ENCODE results near the gene TSPAN4. TPM values are rescaled to one million over a fixed set of nuclear protein-coding genes. Genes with fewer than 3 reads are reported as not detected.

Gene TSPAN4
- total and polyA plus RNA-seq, 2 of the 13 experiments (the other 11 are each of a cell fraction or from before 2014, with no cell fraction given), result 31.7 to 68.3 TPM

- TF ChIP-seq STAT5B (CRISPR knock-in tag; IDR thresholded peaks at IDR 0.05), result no peak
- TF ChIP-seq ZNF605 (CRISPR knock-in tag; IDR thresholded peaks at IDR 0.05), result peak; percentile 36; the same call in 1 of the 2 replicates
- TF ChIP-seq ZNF761 (CRISPR knock-in tag; conservative IDR thresholded peaks at IDR 0.05), result no peak
- no peak for TF ChIP-seq ZNF615 (CRISPR knock-in tag; IDR thresholded peaks at IDR 0.05; ENCODE audit: borderline replicate concordance)
- TF ChIP-seq, protein P1, sequence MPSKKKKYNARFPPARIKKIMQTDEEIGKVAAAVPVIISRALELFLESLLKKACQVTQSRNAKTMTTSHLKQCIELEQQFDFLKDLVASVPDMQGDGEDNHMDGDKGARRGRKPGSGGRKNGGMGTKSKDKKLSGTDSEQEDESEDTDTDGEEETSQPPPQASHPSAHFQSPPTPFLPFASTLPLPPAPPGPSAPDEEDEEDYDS (CRISPR knock-in tag; IDR thresholded peaks at IDR 0.05), result no peak
- no peak for TF ChIP-seq PTBP1 (IDR thresholded peaks at IDR 0.05; ENCODE audit: low read depth, low read length, poor library complexity, severe bottlenecking)
- no peak for TF ChIP-seq ZNF121 (CRISPR knock-in tag; IDR thresholded peaks at IDR 0.05)
- no peak for TF ChIP-seq ZNF224 (CRISPR knock-in tag; IDR thresholded peaks at IDR 0.05)
- no peak for TF ChIP-seq HDAC1 (CRISPR knock-in tag; IDR thresholded peaks at IDR 0.05)
- TF ChIP-seq U2AF2 (IDR thresholded peaks at IDR 0.05; ENCODE audit: low read depth, low read length), result no peak
- TF ChIP-seq SP5 (CRISPR knock-in tag; IDR thresholded peaks at IDR 0.05; ENCODE audit: borderline replicate concordance, low read depth), result no peak
- 0 out of 2 replicates have a peak, but pooled peaks have one; percentile 10 for TF ChIP-seq TFDP2 (CRISPR knock-in tag; IDR thresholded peaks at IDR 0.05)
- no peak for TF ChIP-seq AKAP8 (CRISPR knock-in tag; IDR thresholded peaks at IDR 0.05)
- TF ChIP-seq, protein P2, sequence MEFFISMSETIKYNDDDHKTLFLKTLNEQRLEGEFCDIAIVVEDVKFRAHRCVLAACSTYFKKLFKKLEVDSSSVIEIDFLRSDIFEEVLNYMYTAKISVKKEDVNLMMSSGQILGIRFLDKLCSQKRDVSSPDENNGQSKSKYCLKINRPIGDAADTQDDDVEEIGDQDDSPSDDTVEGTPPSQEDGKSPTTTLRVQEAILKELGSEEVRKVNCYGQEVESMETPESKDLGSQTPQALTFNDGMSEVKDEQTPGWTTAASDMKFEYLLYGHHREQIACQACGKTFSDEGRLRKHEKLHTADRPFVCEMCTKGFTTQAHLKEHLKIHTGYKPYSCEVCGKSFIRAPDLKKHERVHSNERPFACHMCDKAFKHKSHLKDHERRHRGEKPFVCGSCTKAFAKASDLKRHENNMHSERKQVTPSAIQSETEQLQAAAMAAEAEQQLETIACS (CRISPR knock-in tag; IDR thresholded peaks at IDR 0.05), result no peak
- TF ChIP-seq MEIS2 (CRISPR knock-in tag; IDR thresholded peaks at IDR 0.05), result 0 out of 2 replicates have a peak, but pooled peaks have one; percentile 12
- no peak for TF ChIP-seq ZNF558 (CRISPR knock-in tag; IDR thresholded peaks at IDR 0.05; ENCODE audit: borderline replicate concordance)
- TF ChIP-seq MTF2 (CRISPR knock-in tag; IDR thresholded peaks at IDR 0.05; ENCODE audit: borderline replicate concordance), result no peak
- no peak for TF ChIP-seq SMARCE1 (IDR thresholded peaks at IDR 0.05; ENCODE audit: borderline replicate concordance)
- no peak for TF ChIP-seq ZFP82 (CRISPR knock-in tag; IDR thresholded peaks at IDR 0.05; ENCODE audit: borderline replicate concordance)
- no peak for TF ChIP-seq ZNF563 (CRISPR knock-in tag; IDR thresholded peaks at IDR 0.05)
- TF ChIP-seq, protein P3, sequence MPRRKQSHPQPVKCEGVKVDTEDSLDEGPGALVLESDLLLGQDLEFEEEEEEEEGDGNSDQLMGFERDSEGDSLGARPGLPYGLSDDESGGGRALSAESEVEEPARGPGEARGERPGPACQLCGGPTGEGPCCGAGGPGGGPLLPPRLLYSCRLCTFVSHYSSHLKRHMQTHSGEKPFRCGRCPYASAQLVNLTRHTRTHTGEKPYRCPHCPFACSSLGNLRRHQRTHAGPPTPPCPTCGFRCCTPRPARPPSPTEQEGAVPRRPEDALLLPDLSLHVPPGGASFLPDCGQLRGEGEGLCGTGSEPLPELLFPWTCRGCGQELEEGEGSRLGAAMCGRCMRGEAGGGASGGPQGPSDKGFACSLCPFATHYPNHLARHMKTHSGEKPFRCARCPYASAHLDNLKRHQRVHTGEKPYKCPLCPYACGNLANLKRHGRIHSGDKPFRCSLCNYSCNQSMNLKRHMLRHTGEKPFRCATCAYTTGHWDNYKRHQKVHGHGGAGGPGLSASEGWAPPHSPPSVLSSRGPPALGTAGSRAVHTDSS (CRISPR knock-in tag; conservative IDR thresholded peaks at IDR 0.05), result no peak
- TF ChIP-seq ZNF432 (CRISPR knock-in tag; IDR thresholded peaks at IDR 0.05; ENCODE audit: borderline replicate concordance), result no peak
- TF ChIP-seq, protein P4, sequence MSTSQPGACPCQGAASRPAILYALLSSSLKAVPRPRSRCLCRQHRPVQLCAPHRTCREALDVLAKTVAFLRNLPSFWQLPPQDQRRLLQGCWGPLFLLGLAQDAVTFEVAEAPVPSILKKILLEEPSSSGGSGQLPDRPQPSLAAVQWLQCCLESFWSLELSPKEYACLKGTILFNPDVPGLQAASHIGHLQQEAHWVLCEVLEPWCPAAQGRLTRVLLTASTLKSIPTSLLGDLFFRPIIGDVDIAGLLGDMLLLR (CRISPR knock-in tag; IDR thresholded peaks at IDR 0.05), result no peak
- peak; percentile 26 for TF ChIP-seq HNRNPLL (IDR thresholded peaks at IDR 0.05; ENCODE audit: low read depth, low read length, poor library complexity, severe bottlenecking)
- TF ChIP-seq CHD4 (IDR thresholded peaks at IDR 0.05; ENCODE audit: borderline replicate concordance, low read length), result no peak
- TF ChIP-seq ZNF329 (CRISPR knock-in tag; IDR thresholded peaks at IDR 0.05; ENCODE audit: low read depth), result no peak; the same call in 1 of the 2 replicates
Observed at GRCh38 chr11:795634-796564, 46.8 kb upstream of the TSPAN4 start (continued).
